ENCODE data around the gene AUTS2. TPM values are rescaled to one million over a fixed set of nuclear protein-coding genes. Genes with fewer than 3 reads are reported as not detected.

The AUTS2 gene
- total RNA-seq, 1 donor from 2014 or later, result 56.0 TPM

DNA sequence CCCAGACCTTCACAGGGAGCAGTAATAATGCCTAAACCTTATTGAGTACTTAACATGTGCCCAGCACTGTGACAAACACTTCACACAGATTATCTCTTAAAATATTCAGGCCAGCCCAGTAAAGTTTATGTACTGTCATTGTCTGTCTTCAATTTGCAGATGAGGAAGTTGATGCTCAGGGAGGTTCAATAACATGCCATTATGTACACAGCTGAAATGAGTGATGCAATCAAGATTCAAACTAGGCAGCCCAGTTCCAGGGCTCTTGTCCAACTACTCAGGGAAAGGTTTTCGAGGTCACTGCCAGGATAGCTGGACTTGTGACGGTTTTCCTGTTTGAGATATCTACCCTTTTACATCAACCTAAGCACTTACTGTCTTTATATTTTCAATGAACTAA lies 56.1 kb downstream of the AUTS2 start:
- Histone ChIP-seq H3K27me3 (no peaks in the 10 kb centered on the region), H3K4me3 (no peak overlapping the region), H3K4me1 (peaks cover 37% of the 10 kb centered on the region), H3K36me3 (no peaks in the 10 kb centered on the region), H3K9me3 (no peaks in the 10 kb centered on the region), H3K27ac (no peak overlapping the region)
- intact Hi-C loops (cut with DNase I), result no loop called here
- DNase-seq, result no peak
- TF ChIP-seq, protein P1, sequence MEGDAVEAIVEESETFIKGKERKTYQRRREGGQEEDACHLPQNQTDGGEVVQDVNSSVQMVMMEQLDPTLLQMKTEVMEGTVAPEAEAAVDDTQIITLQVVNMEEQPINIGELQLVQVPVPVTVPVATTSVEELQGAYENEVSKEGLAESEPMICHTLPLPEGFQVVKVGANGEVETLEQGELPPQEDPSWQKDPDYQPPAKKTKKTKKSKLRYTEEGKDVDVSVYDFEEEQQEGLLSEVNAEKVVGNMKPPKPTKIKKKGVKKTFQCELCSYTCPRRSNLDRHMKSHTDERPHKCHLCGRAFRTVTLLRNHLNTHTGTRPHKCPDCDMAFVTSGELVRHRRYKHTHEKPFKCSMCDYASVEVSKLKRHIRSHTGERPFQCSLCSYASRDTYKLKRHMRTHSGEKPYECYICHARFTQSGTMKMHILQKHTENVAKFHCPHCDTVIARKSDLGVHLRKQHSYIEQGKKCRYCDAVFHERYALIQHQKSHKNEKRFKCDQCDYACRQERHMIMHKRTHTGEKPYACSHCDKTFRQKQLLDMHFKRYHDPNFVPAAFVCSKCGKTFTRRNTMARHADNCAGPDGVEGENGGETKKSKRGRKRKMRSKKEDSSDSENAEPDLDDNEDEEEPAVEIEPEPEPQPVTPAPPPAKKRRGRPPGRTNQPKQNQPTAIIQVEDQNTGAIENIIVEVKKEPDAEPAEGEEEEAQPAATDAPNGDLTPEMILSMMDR (IDR thresholded peaks at IDR 0.05), result no peak
- ATAC-seq, result peak; percentile 75

DNA sequence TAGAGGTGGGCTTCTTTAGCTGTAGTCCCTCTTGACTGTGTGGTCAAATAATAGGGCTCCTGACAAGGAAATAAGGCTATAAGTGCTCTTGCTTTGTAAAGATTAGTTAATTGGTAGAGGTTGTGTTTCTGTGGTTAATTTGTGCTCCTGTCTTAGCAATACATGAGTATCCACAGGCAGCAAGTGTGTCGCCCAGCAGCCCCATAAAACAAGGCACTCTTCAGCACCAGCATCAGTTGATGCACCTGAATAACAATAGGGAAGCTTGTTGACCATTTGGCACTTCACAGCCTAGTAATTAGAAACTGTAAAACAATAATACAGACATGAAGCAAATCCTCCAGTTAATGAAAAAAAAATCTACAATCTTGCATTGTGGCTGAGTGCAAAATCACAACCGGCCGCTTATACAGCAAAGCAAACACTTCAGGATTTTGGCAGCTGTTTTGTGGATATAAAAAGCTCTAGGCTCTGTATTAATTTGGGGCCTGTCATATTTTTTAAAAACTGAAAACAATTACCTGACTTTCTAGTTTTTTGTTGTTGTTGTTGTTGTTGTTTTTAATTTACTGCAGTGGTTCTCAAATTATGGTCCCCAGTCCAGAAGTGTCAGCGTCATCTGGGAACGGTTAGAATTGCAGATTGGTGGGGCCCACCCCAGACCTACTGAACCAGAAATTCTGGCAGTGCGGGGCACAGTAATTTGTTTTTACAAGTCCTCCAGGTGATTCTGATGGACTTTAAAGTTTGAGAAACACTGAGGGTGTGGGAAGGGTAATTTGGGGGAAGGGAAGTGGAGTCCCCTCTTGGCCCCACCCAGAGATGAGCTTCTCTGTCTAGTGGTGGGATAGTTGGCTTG lies 56.8 kb downstream of the AUTS2 start:
- intact Hi-C loops (cut with DNase I), result no loop called here
- Histone ChIP-seq H3K27me3 (no peaks in the 10 kb centered on the region), H3K9me3 (no peaks in the 10 kb centered on the region), H3K27ac (no peak overlapping the region), H3K4me3 (no peak overlapping the region), H3K36me3 (no peaks in the 10 kb centered on the region), H3K4me1 (peaks cover 41% of the 10 kb centered on the region)
- TF ChIP-seq, protein P1 (IDR thresholded peaks at IDR 0.05), result no peak
- ATAC-seq, result no peak
- no peak for DNase-seq

DNA sequence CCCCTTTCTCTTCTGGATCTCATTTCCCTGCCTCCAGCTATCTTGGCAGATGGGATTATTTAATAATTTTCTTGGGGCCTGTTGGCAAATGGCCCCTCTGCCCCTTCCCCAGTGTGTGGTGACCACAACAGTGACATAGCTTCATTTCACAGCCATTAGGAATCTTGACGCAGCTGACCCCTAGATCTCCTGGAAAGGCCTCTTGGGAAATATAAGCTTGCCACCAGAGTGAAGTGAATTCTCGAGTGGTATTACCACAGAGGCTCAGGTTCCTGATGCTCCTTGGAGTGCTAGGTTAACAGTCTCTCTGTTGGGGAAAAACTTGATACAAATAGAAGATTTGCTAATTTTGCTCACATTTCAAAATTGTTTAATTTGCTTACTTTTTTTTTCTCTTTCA lies 57.8 kb downstream of the AUTS2 start:
- peaks cover 41% of the 10 kb centered on the region for H3K4me1 ChIP-seq
- peak; percentile 24 for ATAC-seq
- intact Hi-C loops (cut with DNase I), result no loop called here
- H3K27ac ChIP-seq, result no peak overlapping the region
- DNase-seq, result no peak
- H3K9me3 ChIP-seq, result no peaks in the 10 kb centered on the region
- H3K27me3 ChIP-seq, result no peaks in the 10 kb centered on the region
- no peak overlapping the region for H3K4me3 ChIP-seq
- TF ChIP-seq, protein P1 (IDR thresholded peaks at IDR 0.05), result no peak
- no peaks in the 10 kb centered on the region for H3K36me3 ChIP-seq

DNA sequence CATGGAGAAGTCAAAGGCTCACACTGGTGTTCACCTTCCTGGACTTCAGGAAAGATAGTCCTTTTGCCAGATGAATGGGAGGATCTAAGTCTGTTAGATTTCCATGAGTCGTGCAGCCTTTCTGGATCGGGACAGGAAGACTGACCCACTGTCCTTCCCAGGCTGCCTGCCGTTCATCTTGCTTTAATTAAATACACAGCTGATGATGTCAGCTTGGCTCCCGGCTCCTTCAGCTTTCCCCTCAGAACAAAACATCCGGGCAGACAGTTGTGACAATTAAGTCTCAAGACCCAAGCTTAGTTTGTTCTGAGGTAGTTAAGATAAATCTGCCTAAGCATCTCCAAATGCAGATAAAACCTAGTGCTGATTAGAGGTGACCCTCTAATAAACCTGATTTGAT lies 58.6 kb downstream of the AUTS2 start:
- H3K27ac ChIP-seq, result no peak overlapping the region

DNA sequence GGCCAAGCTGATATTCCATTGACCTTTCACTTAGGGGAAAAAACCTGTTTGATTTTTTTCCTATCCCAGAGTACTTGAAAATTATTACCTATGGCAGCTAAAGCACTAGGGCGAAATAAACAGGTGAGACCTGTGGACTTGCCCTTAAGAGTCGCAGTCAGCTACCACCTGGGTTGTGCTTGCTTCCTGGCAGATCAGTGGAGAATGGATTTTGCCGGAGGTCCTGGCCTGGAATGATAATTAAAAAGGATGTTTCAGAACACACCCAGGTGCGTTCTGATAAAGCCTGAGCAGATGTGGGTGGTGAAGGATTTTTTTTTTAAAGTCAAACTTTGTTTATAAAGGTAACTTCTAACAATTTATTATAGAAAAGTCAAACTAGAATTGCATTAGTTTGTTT lies 59.1 kb downstream of the AUTS2 start:
- Histone ChIP-seq H3K4me3 (no peak overlapping the region), H3K36me3 (no peaks in the 10 kb centered on the region), H3K9me3 (no peaks in the 10 kb centered on the region), H3K27ac (no peak overlapping the region), H3K27me3 (no peaks in the 10 kb centered on the region), H3K4me1 (peaks cover 41% of the 10 kb centered on the region)
- intact Hi-C loops (cut with DNase I), result no loop called here
- ATAC-seq (no peak), DNase-seq (no peak)
- TF ChIP-seq, protein P1 (IDR thresholded peaks at IDR 0.05), result no peak

More for the DNA sequence above, 58.6 kb downstream of the AUTS2 start:
- TF ChIP-seq, protein P1 (IDR thresholded peaks at IDR 0.05), result no peak
- H3K36me3 ChIP-seq, result no peaks in the 10 kb centered on the region
- H3K27me3 ChIP-seq, result no peaks in the 10 kb centered on the region
- H3K4me1 ChIP-seq, result peaks cover 41% of the 10 kb centered on the region
- H3K4me3 ChIP-seq, result no peak overlapping the region
- intact Hi-C loops (cut with DNase I), result no loop called here
- no peak for DNase-seq
- ATAC-seq, result no peak
- H3K9me3 ChIP-seq, result no peaks in the 10 kb centered on the region
